GM23338 (cell line): ENCODE measurements around the gene CTDSP1. TPM values are rescaled to one million over a fixed set of nuclear protein-coding genes. Genes with fewer than 3 reads are reported as not detected.

Experiments used
- ATAC-seq: fragments of 200-7000 bp; cut with Tn5 transposase; 3 replicates; pipeline ENCODE4 v1.9.1; 2020
- DNase-seq: peaks from one replicate; pipeline ENCODE4 v3.0.0-alpha.2; 2015; ENCODE audit warnings: low spot score
- H2AFZ ChIP-seq: fragments of 200-600 bp; sonication (generic); 2 replicates; pipeline ENCODE4 v1.8.0; 2016; ENCODE audit warnings: antibody characterized with exemption, mild to moderate bottlenecking, moderate library complexity
- H3F3A ChIP-seq: fragments of 200-600 bp; sonication (generic); replicated peaks from 2 replicates; pipeline ENCODE4 v1.8.0; 2017; ENCODE audit warnings: antibody characterized with exemption, mixed run types, low read depth
- H3K27ac ChIP-seq: fragments of 200-600 bp; sonication (generic); 2 replicates; pipeline ENCODE4 v1.6.1; 2016; ENCODE audit warnings: low read depth
- H3K27me3 ChIP-seq: fragments of 200-600 bp; sonication (generic); 2 replicates; pipeline ENCODE4 v1.8.0; 2016; ENCODE audit warnings: mild to moderate bottlenecking, mixed run types, moderate library complexity; ENCODE audit not compliant: insufficient read depth
- H3K36me3 ChIP-seq: fragments of 200-600 bp; sonication (generic); 2 replicates; pipeline ENCODE4 v1.8.0; 2016; ENCODE audit warnings: mild to moderate bottlenecking; ENCODE audit not compliant: insufficient read depth
- H3K4me1 ChIP-seq: fragments of 200-600 bp; sonication (generic); 2 replicates; pipeline ENCODE4 v1.8.0; 2016; ENCODE audit warnings: mild to moderate bottlenecking, moderate library complexity; ENCODE audit not compliant: insufficient read depth
- H3K4me2 ChIP-seq: fragments of 200-600 bp; sonication (generic); 2 replicates; pipeline ENCODE4 v1.7.1; 2017; ENCODE audit warnings: mixed run types
- H3K4me3 ChIP-seq: fragments of 200-600 bp; sonication (generic); 2 replicates; pipeline ENCODE4 v1.6.1; 2016; ENCODE audit warnings: mixed run types
- H3K79me2 ChIP-seq: fragments of 200-600 bp; sonication (generic); replicated peaks from 2 replicates; pipeline ENCODE4 v1.8.0; 2017; ENCODE audit warnings: mild to moderate bottlenecking; ENCODE audit not compliant: insufficient read depth
- H3K9me2 ChIP-seq: fragments of 200-600 bp; sonication (generic); 2 replicates; pipeline ENCODE4 v1.8.0; 2017; ENCODE audit not compliant: insufficient read depth
- H4K20me1 ChIP-seq: fragments of 200-600 bp; sonication (generic); replicated peaks from 2 replicates; pipeline ENCODE4 v1.8.0; 2017; ENCODE audit warnings: mild to moderate bottlenecking; ENCODE audit not compliant: insufficient read depth
- H3K27ac Mint-ChIP-seq: 2 replicates; pipeline ENCODE4 v1.8.0; 2020; ENCODE audit warnings: inconsistent platforms, mild to moderate bottlenecking, moderate library complexity, mixed read lengths
- H3K27me3 Mint-ChIP-seq: 3 replicates; pipeline ENCODE4 v1.8.0; 2022; ENCODE audit warnings: low read depth, mild to moderate bottlenecking, moderate library complexity, mixed read lengths, inconsistent platforms; ENCODE audit not compliant: insufficient read depth, poor library complexity
- H3K36me3 Mint-ChIP-seq: 3 replicates; pipeline ENCODE4 v1.8.0; 2021; ENCODE audit warnings: low read depth, mild to moderate bottlenecking, inconsistent platforms, moderate library complexity, mixed read lengths
- H3K4me1 Mint-ChIP-seq: 3 replicates; pipeline ENCODE4 v1.8.0; 2020; ENCODE audit warnings: mild to moderate bottlenecking, inconsistent platforms, mixed read lengths
- H3K4me3 Mint-ChIP-seq: 3 replicates; pipeline ENCODE4 v1.8.0; 2021; ENCODE audit warnings: moderate library complexity, mild to moderate bottlenecking, inconsistent platforms, mixed read lengths
- H3K9me3 Mint-ChIP-seq: 3 replicates; pipeline ENCODE4 v1.8.0; 2020; ENCODE audit warnings: moderate library complexity, mild to moderate bottlenecking, inconsistent platforms, mixed read lengths
- CREB1 ChIP-seq: fragments of 250-450 bp; sonication (Bioruptor Pico); IDR thresholded peaks from 2 replicates; pipeline ENCODE4 v1.5.0; 2020; ENCODE audit warnings: low read depth, mild to moderate bottlenecking, moderate library complexity
- EZH2 ChIP-seq: fragments of 200-600 bp; sonication (generic); IDR thresholded peaks from one replicate; pipeline ENCODE4 v1.8.0; 2017; ENCODE audit warnings: antibody characterized with exemption, mild to moderate bottlenecking, low read depth; ENCODE audit not compliant: unreplicated experiment
- EZH2phosphoT487 ChIP-seq: fragments of 200-600 bp; sonication (generic); IDR thresholded peaks from one replicate; pipeline ENCODE4 v1.8.1; 2018; ENCODE audit warnings: antibody characterized with exemption; ENCODE audit not compliant: unreplicated experiment
- JUNB ChIP-seq: IDR thresholded peaks from one replicate; pipeline ENCODE4 v1.6.1; 2016; ENCODE audit warnings: antibody characterized with exemption; ENCODE audit not compliant: unreplicated experiment
- POLR2AphosphoS5 ChIP-seq: IDR thresholded peaks from 2 replicates; pipeline ENCODE4 v1.6.1; 2016; ENCODE audit warnings: antibody characterized with exemption, low read depth
- STAT1 ChIP-seq: IDR thresholded peaks from one replicate; pipeline ENCODE4 v1.6.1; 2016; ENCODE audit warnings: antibody characterized with exemption; ENCODE audit not compliant: unreplicated experiment
- ZNF114 ChIP-seq: fragments of 250-450 bp; sonication (Bioruptor Pico); IDR thresholded peaks from 2 replicates; pipeline ENCODE4 v1.5.0; 2020; ENCODE audit warnings: mild to moderate bottlenecking, moderate library complexity
- polyA plus RNA-seq: library from polyadenylated mRNA; unstranded; fragments of >200 nt; fragmentation: Nextera tagmentation; extraction: Ambion mirVana; gene quantifications from 2 replicates; pipeline ENCODE4 v1.2.1, GENCODE V29; 2016
- total RNA-seq: library from RNA; depleted of rRNA; stranded (reverse); fragments of >200 nt; shearing (Covaris generic); gene quantifications from 2 replicates; pipeline ENCODE4 v1.2.3, GENCODE V29; 2014
- TF ChIP-seq, protein P1 (sequence below): IDR thresholded peaks from 2 replicates; pipeline ENCODE4 v1.6.1; 2016; ENCODE audit warnings: antibody characterized with exemption
- TF ChIP-seq, protein P2 (sequence below): fragments of 250-450 bp; sonication (Bioruptor Pico); IDR thresholded peaks from 2 replicates; pipeline ENCODE4 v1.5.0; 2020; ENCODE audit warnings: mild to moderate bottlenecking, moderate library complexity

CTDSP1 gene
- total and polyA plus RNA-seq, 2 experiments from 2014 or later, result 6.7 to 21.8 TPM

DNA sequence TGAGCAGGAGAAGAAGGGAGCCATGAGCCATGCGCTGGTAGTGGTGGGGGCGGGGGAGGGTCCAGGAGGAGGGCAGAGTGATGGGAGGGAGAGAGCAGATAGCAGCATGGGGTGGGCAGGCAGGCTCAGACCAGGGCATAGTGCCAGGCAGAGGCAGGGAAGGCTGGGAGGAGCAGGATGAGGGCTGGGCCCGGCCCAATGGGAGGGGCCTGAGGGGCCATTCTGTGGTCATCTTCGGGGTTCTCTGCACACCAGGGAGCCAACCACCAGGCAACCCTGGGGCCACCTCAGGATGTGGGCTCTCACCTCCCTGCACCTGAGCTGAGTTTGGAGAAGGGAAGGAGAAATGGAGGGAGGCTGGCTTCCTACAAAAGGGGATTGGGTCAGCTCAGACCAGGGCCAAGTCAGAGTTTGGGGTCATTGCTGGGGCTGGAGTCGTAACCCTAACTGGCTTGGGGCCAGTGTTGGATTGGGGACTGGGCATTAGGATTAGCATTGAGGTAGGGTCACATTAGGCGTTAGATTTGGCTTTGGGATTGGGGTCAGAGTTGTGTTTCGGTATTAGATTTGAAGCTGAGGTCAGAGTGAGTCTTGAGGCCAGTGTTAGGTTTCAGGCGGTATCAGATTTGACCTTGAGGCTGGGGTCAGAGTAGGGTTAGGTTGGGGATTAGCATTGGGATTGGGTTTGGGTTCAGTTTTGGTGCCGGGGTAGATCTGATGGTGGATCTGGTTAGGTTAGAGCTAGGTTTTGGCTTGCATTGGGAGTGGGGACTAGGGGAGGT, 30.4 kb downstream of the CTDSP1 start:
- no peak overlapping the region for H3K4me2 ChIP-seq
- Mint-ChIP-seq H3K36me3 (no peaks in the 10 kb centered on the region), H3K9me3 (no peaks in the 10 kb centered on the region), H3K27me3 (peaks cover 9% of the 10 kb centered on the region), H3K4me3 (no peak overlapping the region), H3K4me1 (no peaks in the 10 kb centered on the region), H3K27ac (no peak overlapping the region)
- no peaks in the 10 kb centered on the region for H3K27me3 ChIP-seq
- DNase-seq (no peak), ATAC-seq (no peak)
- H2AFZ ChIP-seq, result no peak overlapping the region
- no peak for TF ChIP-seq JUNB
- TF ChIP-seq, protein P1, sequence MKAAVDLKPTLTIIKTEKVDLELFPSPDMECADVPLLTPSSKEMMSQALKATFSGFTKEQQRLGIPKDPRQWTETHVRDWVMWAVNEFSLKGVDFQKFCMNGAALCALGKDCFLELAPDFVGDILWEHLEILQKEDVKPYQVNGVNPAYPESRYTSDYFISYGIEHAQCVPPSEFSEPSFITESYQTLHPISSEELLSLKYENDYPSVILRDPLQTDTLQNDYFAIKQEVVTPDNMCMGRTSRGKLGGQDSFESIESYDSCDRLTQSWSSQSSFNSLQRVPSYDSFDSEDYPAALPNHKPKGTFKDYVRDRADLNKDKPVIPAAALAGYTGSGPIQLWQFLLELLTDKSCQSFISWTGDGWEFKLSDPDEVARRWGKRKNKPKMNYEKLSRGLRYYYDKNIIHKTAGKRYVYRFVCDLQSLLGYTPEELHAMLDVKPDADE, result no peak
- no peak for TF ChIP-seq CREB1 (CRISPR knock-in tag)
- TF ChIP-seq, protein P2, sequence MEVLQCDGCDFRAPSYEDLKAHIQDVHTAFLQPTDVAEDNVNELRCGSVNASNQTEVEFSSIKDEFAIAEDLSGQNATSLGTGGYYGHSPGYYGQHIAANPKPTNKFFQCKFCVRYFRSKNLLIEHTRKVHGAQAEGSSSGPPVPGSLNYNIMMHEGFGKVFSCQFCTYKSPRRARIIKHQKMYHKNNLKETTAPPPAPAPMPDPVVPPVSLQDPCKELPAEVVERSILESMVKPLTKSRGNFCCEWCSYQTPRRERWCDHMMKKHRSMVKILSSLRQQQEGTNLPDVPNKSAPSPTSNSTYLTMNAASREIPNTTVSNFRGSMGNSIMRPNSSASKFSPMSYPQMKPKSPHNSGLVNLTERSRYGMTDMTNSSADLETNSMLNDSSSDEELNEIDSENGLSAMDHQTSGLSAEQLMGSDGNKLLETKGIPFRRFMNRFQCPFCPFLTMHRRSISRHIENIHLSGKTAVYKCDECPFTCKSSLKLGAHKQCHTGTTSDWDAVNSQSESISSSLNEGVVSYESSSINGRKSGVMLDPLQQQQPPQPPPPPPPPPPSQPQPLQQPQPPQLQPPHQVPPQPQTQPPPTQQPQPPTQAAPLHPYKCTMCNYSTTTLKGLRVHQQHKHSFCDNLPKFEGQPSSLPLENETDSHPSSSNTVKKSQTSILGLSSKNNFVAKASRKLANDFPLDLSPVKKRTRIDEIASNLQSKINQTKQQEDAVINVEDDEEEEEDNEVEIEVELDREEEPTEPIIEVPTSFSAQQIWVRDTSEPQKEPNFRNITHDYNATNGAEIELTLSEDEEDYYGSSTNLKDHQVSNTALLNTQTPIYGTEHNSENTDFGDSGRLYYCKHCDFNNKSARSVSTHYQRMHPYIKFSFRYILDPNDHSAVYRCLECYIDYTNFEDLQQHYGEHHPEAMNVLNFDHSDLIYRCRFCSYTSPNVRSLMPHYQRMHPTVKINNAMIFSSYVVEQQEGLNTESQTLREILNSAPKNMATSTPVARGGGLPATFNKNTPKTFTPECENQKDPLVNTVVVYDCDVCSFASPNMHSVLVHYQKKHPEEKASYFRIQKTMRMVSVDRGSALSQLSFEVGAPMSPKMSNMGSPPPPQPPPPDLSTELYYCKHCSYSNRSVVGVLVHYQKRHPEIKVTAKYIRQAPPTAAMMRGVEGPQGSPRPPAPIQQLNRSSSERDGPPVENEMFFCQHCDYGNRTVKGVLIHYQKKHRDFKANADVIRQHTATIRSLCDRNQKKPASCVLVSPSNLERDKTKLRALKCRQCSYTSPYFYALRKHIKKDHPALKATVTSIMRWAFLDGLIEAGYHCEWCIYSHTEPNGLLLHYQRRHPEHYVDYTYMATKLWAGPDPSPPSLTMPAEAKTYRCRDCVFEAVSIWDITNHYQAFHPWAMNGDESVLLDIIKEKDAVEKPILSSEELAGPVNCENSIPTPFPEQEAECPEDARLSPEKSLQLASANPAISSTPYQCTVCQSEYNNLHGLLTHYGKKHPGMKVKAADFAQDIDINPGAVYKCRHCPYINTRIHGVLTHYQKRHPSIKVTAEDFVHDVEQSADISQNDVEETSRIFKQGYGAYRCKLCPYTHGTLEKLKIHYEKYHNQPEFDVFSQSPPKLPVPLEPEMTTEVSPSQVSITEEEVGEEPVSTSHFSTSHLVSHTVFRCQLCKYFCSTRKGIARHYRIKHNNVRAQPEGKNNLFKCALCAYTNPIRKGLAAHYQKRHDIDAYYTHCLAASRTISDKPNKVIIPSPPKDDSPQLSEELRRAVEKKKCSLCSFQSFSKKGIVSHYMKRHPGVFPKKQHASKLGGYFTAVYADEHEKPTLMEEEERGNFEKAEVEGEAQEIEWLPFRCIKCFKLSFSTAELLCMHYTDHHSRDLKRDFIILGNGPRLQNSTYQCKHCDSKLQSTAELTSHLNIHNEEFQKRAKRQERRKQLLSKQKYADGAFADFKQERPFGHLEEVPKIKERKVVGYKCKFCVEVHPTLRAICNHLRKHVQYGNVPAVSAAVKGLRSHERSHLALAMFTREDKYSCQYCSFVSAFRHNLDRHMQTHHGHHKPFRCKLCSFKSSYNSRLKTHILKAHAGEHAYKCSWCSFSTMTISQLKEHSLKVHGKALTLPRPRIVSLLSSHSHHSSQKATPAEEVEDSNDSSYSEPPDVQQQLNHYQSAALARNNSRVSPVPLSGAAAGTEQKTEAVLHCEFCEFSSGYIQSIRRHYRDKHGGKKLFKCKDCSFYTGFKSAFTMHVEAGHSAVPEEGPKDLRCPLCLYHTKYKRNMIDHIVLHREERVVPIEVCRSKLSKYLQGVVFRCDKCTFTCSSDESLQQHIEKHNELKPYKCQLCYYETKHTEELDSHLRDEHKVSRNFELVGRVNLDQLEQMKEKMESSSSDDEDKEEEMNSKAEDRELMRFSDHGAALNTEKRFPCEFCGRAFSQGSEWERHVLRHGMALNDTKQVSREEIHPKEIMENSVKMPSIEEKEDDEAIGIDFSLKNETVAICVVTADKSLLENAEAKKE, result no peak
- TF ChIP-seq POLR2AphosphoS5, result no peak
- TF ChIP-seq EZH2phosphoT487, result no peak
- TF ChIP-seq ZNF114 (CRISPR knock-in tag), result no peak
- no peak for TF ChIP-seq EZH2
- TF ChIP-seq STAT1, result no peak
- no peaks in the 10 kb centered on the region for H3K79me2 ChIP-seq
- no peak overlapping the region for H3K4me3 ChIP-seq
- no peaks in the 10 kb centered on the region for H3K9me2 ChIP-seq
- H3K27ac ChIP-seq, result no peak overlapping the region
- H3K4me1 ChIP-seq, result no peaks in the 10 kb centered on the region
- H3K36me3 ChIP-seq, result no peaks in the 10 kb centered on the region
- no peaks in the 10 kb centered on the region for H4K20me1 ChIP-seq
- H3F3A ChIP-seq, result no peaks in the 10 kb centered on the region
